Peyer's patch (tissue), 4 donors: ENCODE measurements around the gene NELL1. TPM values are rescaled to one million over a fixed set of nuclear protein-coding genes. Genes with fewer than 3 reads are reported as not detected.

ENCODE experiments used
- DNase-seq, 3 donors: peaks; one replicate each; pipeline ENCODE4 v3.0.0-alpha.2; 2017 to 2019
- H3K27ac ChIP-seq, 4 donors: fragments of 200-600 bp; sonication (generic); one replicate each; pipeline ENCODE4 v1.5.1; 2016 to 2019
- H3K27me3 ChIP-seq, 2 donors: fragments of 200-600 bp; sonication (generic); one replicate each; pipeline ENCODE4 v1.5.1; 2019
- H3K36me3 ChIP-seq, 3 donors: fragments of 200-600 bp; sonication (generic); one replicate each; pipeline ENCODE4 v1.5.1; 2016 to 2019
- H3K4me1 ChIP-seq, 4 donors: fragments of 200-600 bp; sonication (generic); one replicate each; pipeline ENCODE4 v1.5.1; 2016 to 2019
- H3K4me3 ChIP-seq, 4 donors: fragments of 200-600 bp; sonication (generic); 1 replicate in 3 of 4; 2 replicates in 1 of 4; pipeline ENCODE4 v1.5.1; 2016 to 2019; ENCODE audit warnings: mild to moderate bottlenecking in 1 of 4
- H3K9me3 ChIP-seq, 4 donors: fragments of 200-600 bp; sonication (generic); one replicate each; pipeline ENCODE4 v1.5.1; 2016 to 2019; ENCODE audit warnings: mild to moderate bottlenecking in 1 of 4
- CTCF ChIP-seq, 6 experiments: fragments of 450-650 bp in 4 of 6; fragments of 200-600 bp in 2 of 6; sonication (generic) in 1 of 6; IDR thresholded peaks; one replicate each; pipeline ENCODE4 v1.5.1; 2017 to 2019; ENCODE audit warnings: antibody characterized with exemption in 6 of 6, mild to moderate bottlenecking in 3 of 6, moderate library complexity in 1 of 6
- POLR2A ChIP-seq, 2 donors: fragments of 450-650 bp; IDR thresholded peaks; one replicate each; pipeline ENCODE4 v1.5.1; 2017; ENCODE audit warnings: antibody characterized with exemption in 2 of 2, mild to moderate bottlenecking in 2 of 2, moderate library complexity in 2 of 2
- total RNA-seq, 4 donors: library from RNA; depleted of rRNA; stranded (reverse); fragments of >200 nt; gene quantifications; one replicate each; pipeline ENCODE4 v1.1.0, GENCODE V29; 2016

NELL1 gene
- total RNA-seq, 4 donors from 2014 or later = not detected

GRCh38 chr11:20770414-20770946 lies 101.1 kb downstream of the NELL1 start:
- Histone ChIP-seq H3K9me3 (no peaks in the 10 kb centered on the region), H3K27ac (no peak overlapping the region), H3K4me1 (no peaks in the 10 kb centered on the region), H3K36me3 (no peaks in the 10 kb centered on the region), H3K4me3 (no peak overlapping the region), H3K27me3 (no peaks in the 10 kb centered on the region)
- DNase-seq = no peak
- TF ChIP-seq CTCF (IDR thresholded peaks at IDR 0.05) = no peak

GRCh38 chr11:20771026-20771425 lies 101.6 kb downstream of the NELL1 start:
- H3K4me3 ChIP-seq = no peak overlapping the region
- no peak overlapping the region for H3K27ac ChIP-seq
- no peaks in the 10 kb centered on the region for H3K36me3 ChIP-seq
- no peaks in the 10 kb centered on the region for H3K9me3 ChIP-seq
- no peak for DNase-seq
- TF ChIP-seq POLR2A (IDR thresholded peaks at IDR 0.05) (no peak), CTCF (IDR thresholded peaks at IDR 0.05) (no peak)
- no peaks in the 10 kb centered on the region for H3K4me1 ChIP-seq
- no peaks in the 10 kb centered on the region for H3K27me3 ChIP-seq

- Histone ChIP-seq H3K27me3 (no peaks in the 10 kb centered on the region), H3K4me1 (no peaks in the 10 kb centered on the region), H3K4me3 (no peak overlapping the region), H3K36me3 (no peaks in the 10 kb centered on the region), H3K9me3 (no peaks in the 10 kb centered on the region), H3K27ac (no peak overlapping the region)
- no peak for TF ChIP-seq POLR2A (IDR thresholded peaks at IDR 0.05)
- TF ChIP-seq CTCF (IDR thresholded peaks at IDR 0.05) = no peak
- DNase-seq = no peak
These were observed 102.3 kb downstream of the NELL1 start for GRCh38 chr11:20771681-20772080.

- H3K4me1 ChIP-seq = no peaks in the 10 kb centered on the region
- H3K27ac ChIP-seq = no peak overlapping the region
- H3K9me3 ChIP-seq = no peaks in the 10 kb centered on the region
- TF ChIP-seq CTCF (IDR thresholded peaks at IDR 0.05) = no peak
- TF ChIP-seq POLR2A (IDR thresholded peaks at IDR 0.05) = no peak
- H3K36me3 ChIP-seq = no peaks in the 10 kb centered on the region
- DNase-seq = no peak
- H3K27me3 ChIP-seq = no peaks in the 10 kb centered on the region
- no peak overlapping the region for H3K4me3 ChIP-seq
These were observed 105.9 kb downstream of the NELL1 start for GRCh38 chr11:20775331-20775730.

- Histone ChIP-seq H3K9me3 (no peaks in the 10 kb centered on the region), H3K4me3 (no peak overlapping the region), H3K27ac (no peak overlapping the region), H3K27me3 (no peaks in the 10 kb centered on the region), H3K36me3 (no peaks in the 10 kb centered on the region), H3K4me1 (no peaks in the 10 kb centered on the region)
- no peak for TF ChIP-seq POLR2A (IDR thresholded peaks at IDR 0.05)
- no peak for TF ChIP-seq CTCF (IDR thresholded peaks at IDR 0.05)
- DNase-seq = no peak
These were observed 113.4 kb downstream of the NELL1 start for GRCh38 chr11:20782775-20783174.

- Histone ChIP-seq H3K27me3 (no peaks in the 10 kb centered on the region), H3K9me3 (no peaks in the 10 kb centered on the region), H3K4me3 (no peak overlapping the region), H3K36me3 (no peaks in the 10 kb centered on the region), H3K27ac (no peak overlapping the region), H3K4me1 (no peaks in the 10 kb centered on the region)
- no peak for TF ChIP-seq CTCF (IDR thresholded peaks at IDR 0.05)
- TF ChIP-seq POLR2A (IDR thresholded peaks at IDR 0.05) = no peak
- DNase-seq = no peak
These were observed 113.8 kb downstream of the NELL1 start for GRCh38 chr11:20783220-20783619.
